NB4 (cell line): ENCODE data around the gene ZNF687.

Experiments used
- CTCF ChIP-seq: IDR thresholded peaks from one replicate; pipeline ENCODE4 v1.5.1; 2012; ENCODE audit warnings: low read depth, low read length
- MYC ChIP-seq: IDR thresholded peaks from 2 replicates; pipeline ENCODE4 v1.6.1; 2011; ENCODE audit warnings: low read depth, low read length
- POLR2A ChIP-seq: IDR thresholded peaks from 2 replicates; pipeline ENCODE4 v1.6.1; 2011; ENCODE audit warnings: mild to moderate bottlenecking; ENCODE audit not compliant: insufficient read length; ENCODE audit errors: extremely low read depth

- TF ChIP-seq CTCF = no peak
- no peak for TF ChIP-seq MYC
- TF ChIP-seq POLR2A = no peak
Observed at GRCh38 chr1:151242442-151242841, 39.7 kb upstream of the ZNF687 start.
